ENCODE data around the gene PCA3.

PCA3 gene

DNA sequence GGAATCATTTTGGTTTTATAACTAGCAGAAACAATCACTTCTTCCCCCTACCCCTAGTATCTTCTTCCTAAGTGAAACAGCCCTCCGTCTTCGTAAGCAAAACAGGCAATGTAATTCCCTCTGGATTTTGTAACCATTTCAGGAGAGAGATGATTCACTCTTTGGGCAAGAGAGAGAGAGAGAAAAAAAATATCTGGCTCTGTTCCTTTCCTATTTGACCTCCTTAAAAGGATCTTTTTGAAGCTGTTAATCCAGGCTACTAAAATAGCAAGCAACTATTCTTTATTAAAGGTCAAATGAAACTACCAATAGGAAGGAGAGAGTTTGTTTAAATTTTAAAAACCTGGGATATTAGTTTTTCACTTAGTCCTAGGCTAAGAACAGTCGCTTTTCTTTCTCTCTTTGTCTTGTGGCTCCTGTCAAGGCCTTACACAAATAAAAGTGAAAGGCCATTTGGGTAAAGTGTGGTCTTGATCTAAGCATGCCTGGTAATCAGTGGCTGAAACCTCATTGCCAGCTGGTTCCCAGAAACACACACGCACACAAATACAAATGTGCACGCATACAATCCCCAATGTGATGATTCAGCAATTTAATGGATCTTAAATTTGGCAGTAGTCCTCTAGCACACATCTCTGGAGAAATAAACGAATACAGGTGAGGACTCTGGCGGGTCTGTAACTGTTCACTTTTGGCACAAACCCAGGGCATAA is 71.5 kb downstream of the PCA3 start:
- DNase-seq: no peak
